GM19238 (cell line): ENCODE measurements around the gene CCDC63.
A peak's percentile ranks its signal among the peaks of the same experiment; 100 is the strongest.
"Not testable (repeated sequence)": the region's sequence is repeated elsewhere in the genome, so short reads cannot be mapped to it uniquely, and the experiment has no call there.

ENCODE experiments used
- DNase-seq: peaks from one replicate; pipeline ENCODE4 v3.0.0; 2011; ENCODE audit warnings: low spot score; ENCODE audit not compliant: insufficient read length

Gene CCDC63

DNA sequence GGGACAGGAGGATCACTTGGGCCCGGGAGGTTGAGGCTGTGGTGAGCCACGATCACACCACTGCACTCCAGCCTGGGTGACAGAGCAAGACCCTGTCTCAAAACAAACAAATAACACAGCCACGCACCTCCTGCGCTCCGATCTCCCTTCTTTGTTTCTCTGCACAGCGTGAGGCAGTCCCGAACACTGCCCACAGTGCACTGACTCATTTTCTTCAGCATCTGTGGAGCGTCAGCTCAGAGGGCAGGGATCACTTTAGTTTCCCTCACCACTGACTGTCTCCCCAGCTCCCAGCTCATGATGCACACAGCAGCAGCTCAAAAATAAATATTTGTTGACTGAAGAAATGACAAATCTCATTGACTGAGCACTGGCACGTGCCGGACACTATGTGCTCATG lies 74.5 kb downstream of the CCDC63 start:
- DNase-seq = no peak

DNA sequence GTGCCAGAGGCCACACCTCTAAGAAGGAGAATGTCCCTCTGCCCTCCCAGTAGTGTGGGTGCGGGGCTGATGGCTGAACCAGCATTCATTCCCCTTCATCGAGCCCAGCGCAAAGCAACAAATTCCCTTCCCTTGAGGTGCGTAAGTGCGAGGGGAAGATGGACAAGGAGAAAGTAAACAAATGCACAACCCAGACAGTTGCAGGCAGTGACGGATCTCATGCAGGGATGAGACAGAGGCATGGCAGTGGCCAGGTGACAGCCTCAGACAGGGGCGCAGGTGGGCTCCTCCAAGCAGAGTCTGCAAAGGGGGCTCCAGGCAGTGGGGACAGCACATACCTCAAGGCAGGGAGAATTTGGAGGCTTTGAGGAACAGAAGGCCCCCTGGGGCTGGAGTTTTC lies 75.9 kb downstream of the CCDC63 start:
- no peak for DNase-seq

DNA sequence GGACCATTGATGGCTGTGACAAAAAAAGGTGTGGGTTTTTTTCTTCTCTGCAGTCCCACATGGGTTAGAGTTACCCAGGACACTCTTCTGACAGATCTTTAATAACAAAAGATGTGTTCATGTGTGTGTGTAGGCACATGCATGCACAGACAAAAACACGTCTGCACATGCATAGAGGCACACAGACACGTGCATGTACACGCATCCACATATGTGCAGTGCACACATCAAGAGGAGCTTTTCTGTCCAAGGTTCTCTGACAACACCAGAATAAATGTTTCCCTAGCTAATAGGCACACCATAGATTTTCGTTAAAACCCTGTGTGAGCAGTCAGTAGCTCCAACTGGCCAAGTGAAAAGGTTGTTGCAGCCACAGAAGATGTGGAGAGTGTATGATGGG lies 76.4 kb downstream of the CCDC63 start:
- no peak for DNase-seq

DNA sequence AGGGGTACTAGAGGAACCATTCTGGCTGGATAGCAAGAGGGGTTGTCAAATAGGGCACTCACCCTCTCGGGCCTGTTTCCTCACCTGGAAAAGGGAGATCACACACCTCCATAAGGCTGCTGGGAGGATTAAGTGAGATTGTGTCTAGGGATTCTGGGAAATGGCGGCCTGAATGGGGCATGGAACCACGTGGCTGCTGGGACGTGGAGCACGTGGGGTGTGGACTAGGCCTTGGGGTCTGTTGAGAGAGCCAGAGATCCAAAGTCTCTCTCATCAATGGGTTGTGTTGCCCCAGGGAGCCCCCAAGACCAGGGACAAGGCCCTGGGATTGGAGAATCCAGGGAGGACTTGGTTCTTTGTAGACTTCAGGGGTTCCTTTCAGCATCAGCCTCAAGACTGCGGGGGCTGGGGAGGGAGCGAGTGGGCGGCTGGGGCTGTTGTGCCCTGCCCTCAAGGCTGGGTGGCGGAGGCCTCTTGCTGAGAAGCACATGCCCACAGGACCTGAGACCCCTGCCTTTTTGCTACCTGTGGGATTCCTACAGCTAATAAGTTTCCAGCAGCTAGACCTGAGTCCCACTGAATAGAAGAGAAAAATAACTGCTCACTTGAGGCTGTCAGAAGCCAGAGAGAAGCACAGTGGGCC lies 77.0 kb downstream of the CCDC63 start:
- no peak for DNase-seq

DNA sequence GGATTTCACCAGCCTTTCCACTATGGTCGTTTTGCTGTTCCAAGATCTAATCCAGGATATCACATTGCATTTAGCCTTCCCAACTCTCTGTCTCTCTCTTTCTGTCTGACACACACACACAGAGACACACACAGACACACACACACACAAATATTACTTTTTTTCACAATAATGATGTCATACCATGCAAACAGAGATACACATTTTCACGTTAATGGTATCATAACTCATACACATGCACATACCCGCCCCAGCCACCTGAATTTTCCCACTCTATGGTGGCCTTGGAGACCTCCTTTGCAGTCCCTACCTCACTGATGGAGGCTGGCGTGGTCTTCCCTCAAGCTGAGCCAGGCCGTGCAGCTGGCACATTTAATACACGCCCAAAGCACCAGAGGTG lies 80.8 kb downstream of the CCDC63 start:
- no peak for DNase-seq

DNA sequence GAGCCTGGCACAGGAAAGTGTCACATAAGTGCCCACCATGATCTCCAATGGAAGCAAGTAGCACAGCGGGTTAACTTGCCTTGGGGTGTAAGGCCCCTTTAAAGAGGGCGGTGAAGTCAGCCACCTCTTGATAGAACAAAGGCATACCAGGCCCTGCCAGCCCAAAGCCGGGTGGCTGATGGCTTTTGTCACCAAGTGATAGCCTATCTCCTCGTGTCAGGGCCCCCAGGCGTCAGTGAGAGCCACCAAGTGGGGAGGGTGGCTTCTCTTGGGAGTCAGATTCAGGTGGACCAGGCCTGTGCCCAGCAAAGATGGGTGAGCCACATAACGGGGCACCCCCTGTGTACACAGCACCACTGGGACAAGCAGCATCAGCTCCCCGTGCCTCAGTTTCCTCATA lies 81.9 kb downstream of the CCDC63 start:
- no peak for DNase-seq

DNA sequence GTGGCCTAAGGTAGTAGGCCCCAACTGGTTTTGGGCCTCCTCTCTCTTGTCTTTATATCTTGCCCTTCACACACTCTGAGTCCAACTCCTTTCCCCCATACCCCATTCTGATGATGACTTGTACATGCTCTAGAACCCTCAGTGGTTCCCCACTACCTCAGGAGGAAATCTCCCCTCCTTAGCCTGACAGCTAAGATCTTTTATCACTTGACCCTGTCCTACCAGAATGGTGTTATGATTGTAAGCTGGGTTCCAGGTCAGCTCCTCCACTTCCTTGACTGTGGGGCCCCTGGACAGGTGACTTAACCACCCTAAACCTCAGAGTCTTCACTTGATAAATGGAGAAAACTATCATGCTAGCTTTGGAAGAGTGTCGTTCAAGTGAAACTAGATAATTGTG lies 83.0 kb downstream of the CCDC63 start:
- DNase-seq = no peak

DNA sequence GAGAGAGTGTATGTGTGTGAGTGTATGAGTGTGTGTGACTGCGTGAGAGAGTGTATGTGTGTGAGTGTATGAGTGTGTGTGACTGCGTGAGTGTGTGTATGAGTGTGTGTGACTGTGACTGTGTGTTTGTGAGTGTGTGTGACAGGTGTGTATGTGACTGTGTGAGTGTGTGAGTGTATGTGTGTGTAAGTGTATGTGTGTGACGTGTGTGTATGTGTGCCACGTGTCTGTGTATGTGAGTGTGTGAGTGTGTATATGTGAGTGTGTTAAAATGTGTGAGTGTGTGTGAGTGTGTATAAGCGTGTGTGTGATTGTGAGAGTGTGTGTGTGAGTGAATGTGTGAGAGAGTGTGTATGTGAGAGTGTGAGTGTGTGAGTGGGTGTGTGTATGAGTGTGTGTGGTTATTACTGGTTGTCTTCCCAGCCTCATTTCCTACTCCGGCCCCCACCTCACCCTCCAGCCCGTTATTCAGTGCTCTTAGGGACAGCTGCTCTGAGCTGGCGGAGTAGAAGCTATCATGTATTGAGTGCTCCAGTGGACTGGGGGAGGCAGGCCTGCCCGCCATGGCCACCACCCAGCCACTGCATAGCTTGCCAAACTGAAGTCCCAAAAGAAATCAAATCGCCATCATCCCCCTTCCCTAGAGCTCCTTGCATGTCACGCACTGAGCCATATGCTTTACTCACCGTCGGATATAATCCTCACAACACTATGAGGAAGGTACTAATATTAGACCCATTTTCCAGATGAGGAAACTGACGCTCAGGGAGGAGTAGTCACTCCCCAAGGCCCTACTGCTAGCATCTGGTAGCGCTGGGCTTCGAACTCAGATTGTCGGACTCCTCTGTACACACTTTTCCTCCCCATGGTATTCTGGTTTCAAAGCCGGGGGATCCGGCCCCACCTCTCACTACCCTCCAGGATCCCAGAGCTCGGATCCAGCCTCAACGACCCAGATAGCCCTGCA lies 83.8 kb downstream of the CCDC63 start:
- no peak for DNase-seq

DNA sequence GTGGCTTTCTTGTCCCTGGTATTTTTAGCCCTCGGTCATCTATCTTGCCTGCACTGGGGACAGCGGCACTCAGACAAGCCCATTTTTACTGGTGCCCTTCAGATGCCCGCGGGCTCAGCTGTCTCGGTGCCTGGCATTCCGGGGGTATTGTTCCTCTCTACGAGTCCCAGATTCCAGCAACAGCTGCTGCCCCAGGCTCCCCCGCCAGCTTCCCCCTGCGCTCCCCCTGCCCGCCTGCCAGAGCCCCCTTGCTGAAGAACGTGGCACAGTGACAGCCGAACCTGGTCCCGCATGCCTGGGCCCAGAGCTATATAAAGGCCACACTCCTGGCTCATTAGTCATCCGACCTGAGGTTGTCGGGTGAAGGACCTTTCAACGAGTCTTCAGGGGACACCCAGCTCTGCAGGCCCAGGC lies 84.5 kb downstream of the CCDC63 start:
- no peak for DNase-seq

DNA sequence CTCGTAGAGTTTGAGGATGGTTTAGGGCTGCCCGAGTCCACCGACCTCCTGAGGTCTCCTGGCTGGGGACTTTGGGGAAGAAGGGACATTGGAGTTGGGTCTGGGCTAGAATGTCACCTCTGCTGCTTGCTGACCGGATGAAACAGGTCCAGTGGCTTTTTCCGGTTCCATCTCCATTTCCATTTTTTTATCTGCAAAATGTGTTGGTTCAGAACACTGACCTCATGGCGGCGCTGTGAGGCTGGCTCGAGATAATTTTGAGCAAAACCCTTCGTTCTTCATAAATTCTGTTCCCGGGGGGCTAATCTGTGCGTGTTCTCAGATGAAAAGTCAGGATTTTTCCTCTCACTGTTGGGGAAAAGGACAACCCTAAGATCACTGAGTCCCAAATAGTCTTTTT lies 85.3 kb downstream of the CCDC63 start:
- DNase-seq = no peak

DNA sequence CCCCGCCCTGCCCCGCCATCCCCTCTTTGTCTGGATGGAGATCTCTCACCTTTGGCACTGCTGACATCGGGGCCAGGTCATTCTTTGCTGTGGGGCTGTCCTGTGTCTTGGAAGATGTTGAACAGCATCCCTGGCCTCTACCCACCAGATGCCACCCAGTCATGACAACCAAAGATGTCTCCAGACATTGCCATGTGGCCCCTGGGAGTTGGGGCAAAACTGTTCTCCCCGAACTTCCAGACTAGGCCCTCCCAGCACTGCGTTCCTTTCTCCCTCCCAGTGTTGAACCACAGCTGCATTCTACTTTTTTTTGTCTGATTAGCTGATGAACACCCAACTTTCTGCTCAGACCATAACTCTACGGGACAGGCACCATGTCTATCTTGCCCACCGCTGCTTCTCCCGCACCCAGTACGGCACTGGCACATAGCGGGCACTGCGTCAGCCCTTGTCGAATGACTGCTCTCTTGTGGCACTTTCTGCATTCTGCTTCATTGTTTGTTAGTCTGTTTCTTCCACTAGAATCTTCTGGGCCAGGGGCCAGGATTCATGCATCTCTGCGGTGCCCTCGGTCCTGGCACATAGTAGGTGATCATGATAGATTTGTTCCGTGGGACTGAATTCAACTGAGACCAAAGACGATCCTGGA lies 86.7 kb downstream of the CCDC63 start:
- DNase-seq = no peak

DNA sequence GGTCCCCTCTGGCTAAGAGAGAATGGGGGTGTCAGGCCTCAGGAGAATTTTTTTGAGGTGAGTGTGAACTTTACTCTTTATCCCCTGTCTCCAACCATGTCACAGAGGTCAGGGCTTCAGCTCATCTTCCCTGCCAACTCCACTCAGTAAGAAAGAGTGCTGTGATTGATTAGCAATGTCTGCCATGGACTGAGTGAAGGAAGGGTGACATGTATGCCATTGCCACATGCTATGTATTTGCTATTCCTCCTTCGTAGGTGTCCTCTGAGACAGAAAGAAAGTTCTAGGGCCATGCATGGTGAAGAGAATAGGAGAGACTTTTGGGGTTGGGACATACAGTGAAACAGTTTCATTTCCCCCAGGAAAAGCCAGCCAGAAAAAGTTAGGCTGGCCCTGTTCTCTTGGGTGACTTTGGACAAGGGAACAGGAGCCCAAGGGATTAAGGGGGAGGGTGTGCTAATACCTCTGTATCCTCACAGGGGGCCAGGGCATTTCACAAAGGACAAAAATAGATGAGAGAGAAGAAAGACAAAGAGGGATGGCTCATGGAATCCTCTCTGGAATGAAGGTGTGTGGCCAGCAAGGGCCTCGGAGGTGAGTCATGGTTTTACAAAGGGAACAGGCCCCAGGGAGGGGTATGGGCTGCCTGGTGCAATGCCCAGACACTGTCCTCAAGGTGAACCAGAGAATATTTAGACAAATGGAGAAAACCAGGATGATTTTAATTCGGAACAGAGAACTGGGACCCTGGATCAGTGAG lies 87.5 kb downstream of the CCDC63 start:
- DNase-seq = no peak

DNA sequence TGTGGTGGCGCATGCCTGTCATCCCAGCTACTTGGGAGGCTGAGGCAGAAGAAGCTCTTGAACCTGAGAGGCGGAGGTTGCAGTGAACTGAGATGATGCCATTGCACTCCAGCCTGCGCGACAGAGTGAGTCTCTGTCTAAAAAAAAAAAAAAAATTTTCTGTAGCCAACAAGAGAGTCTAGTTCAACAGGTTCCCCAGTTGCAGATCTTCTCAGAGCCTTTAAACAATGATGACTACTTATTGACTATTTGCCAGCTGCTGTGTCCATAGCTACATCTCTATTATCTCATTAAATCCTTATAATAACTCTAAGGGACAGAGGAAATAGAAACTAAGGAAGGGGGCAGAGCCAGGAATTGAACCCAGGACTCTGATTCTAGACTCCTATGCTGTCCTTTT lies 88.8 kb downstream of the CCDC63 start:
- no peak for DNase-seq

DNA sequence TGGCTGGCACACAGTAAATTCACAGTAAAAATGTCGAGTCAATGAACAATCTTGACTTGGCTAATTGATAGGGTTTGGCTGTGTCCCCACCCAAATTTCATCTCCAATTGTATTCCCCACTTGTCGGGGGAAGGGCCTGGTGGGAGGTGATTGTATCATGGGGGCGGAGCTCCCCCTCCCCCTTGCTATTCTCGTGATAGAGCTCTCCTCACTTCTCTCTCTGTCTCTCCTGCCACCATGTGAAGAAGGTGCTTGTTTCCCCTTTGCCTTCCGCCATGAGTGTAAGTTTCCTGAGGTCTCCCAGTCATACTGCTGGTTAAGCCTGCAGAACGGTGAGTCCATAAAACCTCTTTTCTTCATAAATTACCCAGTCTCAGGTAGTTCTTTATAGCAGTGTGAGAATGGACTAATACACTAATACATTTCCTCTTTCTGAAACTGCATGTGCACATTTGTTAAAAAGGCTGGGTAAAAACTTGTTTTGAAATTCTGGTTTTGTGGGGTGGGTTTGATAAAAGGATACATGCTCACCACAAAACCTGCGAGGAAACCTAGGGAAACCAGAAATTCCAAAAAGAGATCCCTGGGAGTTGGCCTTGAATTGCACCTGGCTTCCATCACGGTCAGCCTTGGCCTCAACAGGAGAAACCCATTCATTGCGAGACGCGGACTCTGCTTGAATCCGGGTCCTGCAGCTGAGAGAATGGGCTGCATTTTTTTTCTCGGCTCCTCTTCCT lies 89.7 kb downstream of the CCDC63 start:
- DNase-seq = no peak

DNA sequence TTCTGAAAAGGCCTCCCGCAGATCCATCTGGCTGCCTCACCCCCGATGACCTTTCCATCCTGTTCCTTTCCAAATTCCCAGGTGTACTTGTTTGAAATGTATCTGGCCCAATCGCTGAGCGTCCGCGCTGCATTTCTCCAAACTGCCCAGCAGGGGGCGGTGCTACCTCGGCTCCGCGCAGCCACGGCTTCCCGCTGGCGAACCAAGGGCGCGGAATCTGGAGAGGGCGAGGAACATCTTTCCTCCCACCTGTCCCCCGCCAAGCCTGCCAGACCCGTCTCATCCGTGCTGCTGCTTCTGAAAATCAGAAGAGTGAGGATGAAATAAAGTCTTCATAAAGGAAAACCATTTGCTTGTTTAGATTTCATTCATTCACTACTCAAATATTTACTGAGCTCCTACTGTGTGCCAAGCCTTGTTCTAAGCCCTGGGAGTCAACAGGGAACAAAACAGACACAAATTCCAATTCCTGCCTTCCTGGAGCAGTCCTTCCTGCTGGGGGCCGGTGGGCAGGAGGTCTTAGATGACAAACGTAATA lies 90.4 kb downstream of the CCDC63 start:
- DNase-seq = peak; percentile 66

DNA sequence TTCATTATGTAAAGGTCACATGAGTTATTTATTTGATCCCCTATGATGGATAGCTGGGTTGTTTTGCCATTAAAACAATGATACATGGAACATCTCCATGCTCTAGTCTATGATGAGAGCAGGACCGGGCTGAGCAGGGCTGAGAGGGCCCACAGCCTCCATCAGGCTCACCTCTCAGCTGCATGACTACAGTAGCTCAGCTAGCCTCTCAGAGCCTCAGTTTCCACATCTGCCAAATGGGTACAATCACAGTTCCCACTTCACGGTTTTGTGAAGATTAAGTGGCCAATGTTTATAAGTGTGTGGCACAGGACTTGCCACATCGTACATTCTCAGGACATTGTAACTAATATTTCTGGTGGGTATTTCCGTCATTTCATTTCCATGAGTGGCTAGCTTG lies 93.5 kb downstream of the CCDC63 start:
- no peak for DNase-seq

DNA sequence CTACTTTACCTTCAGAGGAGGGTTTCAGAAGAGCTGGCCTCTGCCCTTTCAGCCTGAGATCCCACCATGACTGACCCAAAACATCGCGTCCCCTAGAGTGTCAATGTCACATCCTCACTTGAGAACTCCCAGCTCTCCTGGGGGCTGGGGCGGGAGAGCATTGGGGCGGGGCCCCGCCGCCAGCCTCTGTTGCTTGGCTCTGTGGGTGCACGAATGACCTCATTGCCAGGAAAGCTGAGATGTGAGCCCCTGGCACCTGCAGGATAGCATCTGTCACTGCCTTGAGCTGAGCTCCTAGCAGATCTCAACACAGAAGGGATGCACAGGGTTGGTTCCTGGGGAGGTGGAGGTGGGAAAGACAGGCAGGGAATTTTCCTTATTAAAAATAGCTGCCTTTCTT lies 94.1 kb downstream of the CCDC63 start:
- no peak for DNase-seq

DNA sequence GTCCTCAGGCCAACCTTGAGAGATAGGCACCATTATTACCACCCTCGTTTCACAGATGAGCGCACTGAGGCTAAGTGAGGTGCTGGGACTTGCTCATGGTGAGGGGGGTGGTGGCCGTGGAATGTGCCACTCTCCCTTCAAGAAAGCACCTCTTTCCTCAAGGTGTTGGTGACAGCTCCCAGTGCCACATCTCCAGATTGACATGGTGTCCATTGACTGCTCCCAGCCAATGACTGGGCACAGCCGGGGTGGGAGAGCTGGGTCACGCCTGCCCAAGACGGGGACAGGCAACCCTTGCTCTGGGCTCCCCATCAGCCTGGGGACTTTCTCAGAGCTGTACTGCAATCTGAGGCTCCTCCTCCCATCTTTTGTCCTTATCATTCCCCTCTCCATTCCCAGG lies 94.6 kb downstream of the CCDC63 start:
- no peak for DNase-seq

DNA sequence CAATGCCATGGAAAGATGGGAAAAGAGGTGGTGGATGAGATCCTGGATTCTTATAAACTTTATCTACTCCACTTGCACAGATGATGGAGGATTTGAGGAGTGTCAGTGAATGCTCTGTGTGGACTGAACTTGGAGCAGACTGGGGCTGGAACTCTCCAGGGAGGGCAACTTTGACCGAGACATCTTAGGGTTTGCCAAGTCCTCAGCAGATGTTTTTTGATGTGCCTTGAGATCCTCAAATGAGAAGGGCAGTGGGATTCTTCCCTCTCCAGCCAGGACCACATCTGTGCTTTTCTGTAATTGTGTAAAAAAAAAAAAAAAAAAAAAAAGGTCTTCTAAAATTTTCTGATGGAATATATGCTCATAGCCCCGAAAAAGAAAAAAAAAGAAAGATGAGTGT lies 96.6 kb downstream of the CCDC63 start:
- no peak for DNase-seq

DNA sequence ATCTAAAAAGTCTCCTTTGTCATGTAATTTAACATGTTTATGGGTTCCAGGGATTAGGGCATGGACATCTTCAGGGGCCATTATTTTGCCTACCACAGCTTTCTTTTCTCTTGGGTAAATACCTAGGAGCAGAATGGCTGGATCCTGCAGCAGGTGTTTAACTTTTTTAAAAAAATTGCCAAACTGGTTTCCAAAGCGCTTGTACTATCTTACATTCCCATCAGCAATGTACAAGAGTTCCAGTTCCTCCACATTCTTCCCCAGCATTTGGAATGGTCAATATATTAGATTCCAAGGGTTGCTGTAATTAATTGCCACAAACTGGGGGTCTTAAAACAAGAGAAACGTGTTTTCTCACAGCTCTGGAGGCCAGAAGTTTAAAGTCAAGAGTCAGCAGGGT lies 101.3 kb downstream of the CCDC63 start:
- DNase-seq = no peak

DNA sequence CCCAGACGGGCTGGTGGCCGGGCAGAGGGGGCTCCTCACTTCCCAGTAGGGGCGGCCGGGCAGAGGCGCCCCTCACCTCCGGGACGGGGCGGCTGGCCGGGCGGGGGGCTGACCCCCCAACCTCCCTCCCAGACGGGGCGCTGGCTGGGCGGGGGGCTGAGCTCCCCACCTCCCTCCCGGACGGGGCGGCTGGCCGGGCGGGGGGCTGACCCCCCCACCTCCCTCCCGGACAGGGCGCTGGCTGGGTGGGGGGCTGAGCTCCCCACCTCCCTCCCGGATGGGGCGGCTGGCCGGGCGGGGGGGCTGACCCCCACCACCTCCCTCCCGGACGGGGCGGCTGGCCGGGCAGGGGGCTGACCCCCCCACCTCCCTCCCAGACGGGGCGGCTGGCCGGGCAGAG lies 103.7 kb downstream of the CCDC63 start:
- DNase-seq = not testable (repeated sequence)
